ENCODE results near the gene APCDD1L.

The APCDD1L gene

DNA sequence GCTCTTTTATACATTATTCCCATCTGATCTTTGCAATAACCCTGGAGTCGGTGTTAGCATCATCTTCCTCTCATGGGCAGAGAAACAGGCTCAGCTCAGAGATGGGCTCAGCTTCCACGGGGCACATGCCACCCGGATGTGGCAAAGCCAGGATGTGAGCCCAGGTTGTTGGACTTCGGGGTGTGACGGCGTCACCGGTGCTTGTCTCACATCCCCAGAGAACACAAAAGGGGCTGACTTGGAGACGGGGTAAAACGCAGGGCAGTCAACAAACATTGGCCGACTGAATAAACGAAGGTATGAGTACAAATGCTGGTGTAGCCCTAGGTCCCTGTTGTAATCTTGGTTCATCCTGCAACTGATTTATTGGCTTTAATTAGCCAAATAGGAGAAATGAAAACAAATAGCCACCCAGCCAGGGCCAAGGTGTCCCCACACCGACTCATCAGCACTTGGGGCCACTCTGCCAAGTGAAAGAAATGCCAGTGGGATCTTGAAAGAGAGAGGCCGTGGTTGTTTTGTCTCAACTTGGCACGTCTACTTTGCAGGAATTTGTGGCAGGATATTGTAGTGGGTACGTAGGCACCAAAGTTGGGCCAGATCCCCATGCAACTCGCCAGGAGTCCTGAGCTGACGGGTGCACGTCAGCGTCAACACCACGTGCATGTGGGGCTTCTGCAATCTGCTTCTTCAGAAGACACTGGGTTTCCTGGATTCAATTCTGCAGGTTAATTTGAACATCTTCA, 42.8 kb downstream of the APCDD1L start:
- TF ChIP-seq CTCF (IDR thresholded peaks at IDR 0.05; ENCODE audit: insufficient read depth, low read length, missing control alignments) = no peak
- no peak overlapping the region for H3K4me3 ChIP-seq (ENCODE audit: low read depth, low read length)
- DNase-seq (ENCODE audit: low read depth, low spot score) = no peak
- POLR2A ChIA-PET = no interaction called here
- CTCF ChIA-PET = interaction anchor here (0.7 to 0.8 kb wide), 2 partner anchors 9 to 24 kb away, joined by 3 to 4 read pairs; no protein-coding TSS in a partner anchor

DNA sequence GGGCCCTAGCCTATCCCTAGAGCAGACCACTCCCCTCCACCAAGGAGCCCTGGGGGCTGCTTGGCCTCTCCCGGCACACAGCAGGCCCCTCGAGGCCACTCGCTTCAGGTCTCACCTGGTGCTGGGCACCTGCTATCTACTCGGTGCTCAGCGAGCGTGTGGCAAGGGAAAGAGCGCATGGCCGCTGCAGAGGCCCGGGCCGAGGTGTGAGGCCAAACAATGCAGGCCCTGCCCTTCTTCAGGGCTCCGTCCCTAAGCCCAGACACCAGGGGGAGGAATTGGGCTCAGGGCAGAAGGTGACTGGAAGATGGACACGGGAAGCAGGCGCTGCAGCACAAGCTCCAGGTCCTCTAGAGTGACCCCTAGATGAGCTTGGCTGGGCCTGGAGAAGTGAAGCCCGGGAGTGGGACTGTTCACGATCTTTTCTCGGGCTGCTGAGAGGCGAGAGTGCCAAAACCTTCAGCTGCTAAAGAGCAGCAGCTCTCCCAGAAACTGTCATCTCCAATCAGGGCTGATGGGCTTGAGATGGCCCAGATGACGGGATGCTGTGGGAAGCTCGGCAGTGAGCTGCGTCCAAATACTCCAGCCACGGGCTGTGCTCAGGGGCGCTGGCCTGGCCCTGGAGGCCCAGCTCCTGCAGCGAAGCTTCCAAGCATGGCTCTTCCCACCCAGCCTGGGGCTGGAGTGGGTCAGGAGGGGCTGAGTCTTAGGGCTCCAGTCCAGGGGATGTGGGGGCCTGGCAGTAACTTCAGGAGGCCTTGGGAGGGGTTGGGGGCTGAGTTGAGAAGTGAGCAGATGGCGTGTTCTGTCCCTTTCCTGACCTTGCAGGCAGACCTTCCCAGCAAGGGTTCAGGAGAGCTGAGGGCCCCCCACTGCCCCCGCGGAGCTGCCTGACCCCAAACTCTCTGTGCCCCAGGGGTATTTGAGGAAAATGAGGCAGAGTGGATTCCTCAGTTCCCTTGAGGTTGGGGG, 43.7 kb downstream of the APCDD1L start:
- POLR2A ChIA-PET = no interaction called here
- no peak for TF ChIP-seq CTCF (IDR thresholded peaks at IDR 0.05; ENCODE audit: insufficient read depth, low read length, missing control alignments)
- CTCF ChIA-PET = no interaction called here
- DNase-seq (ENCODE audit: low read depth, low spot score) = no peak
- no peak overlapping the region for H3K4me3 ChIP-seq (ENCODE audit: low read depth, low read length)

- TF ChIP-seq CTCF (IDR thresholded peaks at IDR 0.05; ENCODE audit: insufficient read depth, low read length, missing control alignments) = no peak
- POLR2A ChIA-PET = no interaction called here
- CTCF ChIA-PET = no interaction called here
- no peak overlapping the region for H3K4me3 ChIP-seq (ENCODE audit: low read depth, low read length)
- no peak for DNase-seq (ENCODE audit: low read depth, low spot score)
Observed at GRCh38 chr20:58470336-58471192, 44.6 kb downstream of the APCDD1L start.

DNA sequence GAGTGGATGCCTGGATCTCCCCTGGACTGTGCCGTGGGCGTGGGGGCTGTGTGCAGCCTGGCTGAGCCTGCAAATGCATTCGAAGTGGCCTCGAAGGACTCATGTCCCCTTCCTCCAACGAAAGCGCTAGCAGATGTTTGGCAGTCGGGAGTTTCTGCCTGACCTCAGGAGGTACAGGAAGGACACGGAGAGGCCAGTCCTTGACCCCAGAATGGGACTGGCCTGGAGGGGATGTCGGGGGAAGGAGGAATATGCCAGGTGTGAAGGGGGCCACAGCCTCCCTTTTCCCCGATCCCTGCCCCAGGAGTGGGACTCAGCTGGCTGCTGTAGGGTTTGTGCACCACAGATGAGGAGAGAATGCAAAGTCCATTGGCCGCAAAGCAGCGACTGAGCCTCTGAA, 45.6 kb downstream of the APCDD1L start:
- ChIA-PET POLR2A (no interaction called here), CTCF (interaction anchor here (1.0 kb wide), 1 partner anchor 8 kb away, joined by 3 read pairs; no protein-coding TSS in a partner anchor)
- no peak for DNase-seq (ENCODE audit: low read depth, low spot score)
- H3K4me3 ChIP-seq (ENCODE audit: low read depth, low read length) = no peak overlapping the region
- no peak for TF ChIP-seq CTCF (IDR thresholded peaks at IDR 0.05; ENCODE audit: insufficient read depth, low read length, missing control alignments)

GRCh38 chr20:58467572-58468527, 47.3 kb downstream of the APCDD1L start:
- DNase-seq (ENCODE audit: low read depth, low spot score) = no peak
- CTCF ChIA-PET = no interaction called here
- no peak overlapping the region for H3K4me3 ChIP-seq (ENCODE audit: low read depth, low read length)
- POLR2A ChIA-PET = interaction anchor here (0.6 kb wide), 1 partner anchor 105 kb away, joined by 3 read pairs; no protein-coding TSS in a partner anchor
- no peak for TF ChIP-seq CTCF (IDR thresholded peaks at IDR 0.05; ENCODE audit: insufficient read depth, low read length, missing control alignments)

Measured in AG04449 (cell line).